Activated naive CD4-positive, alpha-beta T cell treated with Interleukin-2 at 50 U/mL for 16 hours (primary cell): ENCODE measurements around the gene LAMB1.
"Not testable (repeated sequence)": the region's sequence is repeated elsewhere in the genome, so short reads cannot be mapped to it uniquely, and the experiment has no call there.

Experiments
- DNase-seq: peaks from one replicate; pipeline ENCODE4 v3.0.0-alpha.2; 2020

Gene LAMB1

DNA sequence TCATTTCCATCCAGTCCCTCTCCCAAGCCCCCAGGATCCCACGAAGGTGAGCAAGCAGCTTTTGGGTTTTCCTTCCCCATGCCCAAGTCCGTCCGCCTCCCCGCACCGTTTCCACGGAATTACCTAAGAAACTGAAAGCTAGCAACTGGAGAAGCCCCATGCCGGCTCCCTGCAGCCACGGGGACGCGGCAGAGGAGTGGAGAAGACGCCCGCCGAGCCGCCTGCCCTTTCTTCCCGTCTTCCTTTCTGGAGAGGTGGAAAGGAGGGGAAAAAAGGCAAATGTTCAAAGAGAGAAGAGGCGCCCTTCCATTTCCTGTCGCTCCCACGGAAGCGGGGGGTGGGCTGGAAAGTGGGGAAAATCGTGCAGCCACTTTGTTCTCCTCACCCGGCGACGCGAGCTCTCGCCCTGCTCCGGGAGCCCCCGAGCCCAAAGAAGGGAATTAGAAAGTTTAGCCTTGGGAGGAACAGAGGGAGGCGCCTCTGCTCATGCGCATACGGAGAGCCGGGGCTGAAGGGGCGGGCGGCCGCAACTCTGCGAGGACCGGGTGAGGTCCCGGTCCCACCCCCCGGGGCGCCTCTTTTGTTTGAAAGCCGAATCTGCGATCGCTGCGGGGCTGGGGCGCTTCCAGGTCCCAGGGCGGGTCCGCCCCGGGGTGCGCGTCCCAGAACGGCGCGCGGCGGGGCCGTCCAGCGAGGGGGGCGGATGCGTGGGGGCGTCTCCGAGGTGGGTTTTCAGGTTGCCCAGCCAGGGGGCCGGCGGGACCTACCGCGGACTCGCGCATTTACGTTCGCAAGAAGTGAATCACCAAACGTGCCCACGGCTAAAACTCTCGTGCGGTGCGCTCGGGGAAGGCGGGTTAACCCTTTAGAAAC is at the start of gene LAMB1:
Gene LAMB1 (minus strand): TSS at position 436 of the 873 bp plus-strand sequence. CDS start 276 bp downstream, at position 160.
- no peak for DNase-seq

DNA sequence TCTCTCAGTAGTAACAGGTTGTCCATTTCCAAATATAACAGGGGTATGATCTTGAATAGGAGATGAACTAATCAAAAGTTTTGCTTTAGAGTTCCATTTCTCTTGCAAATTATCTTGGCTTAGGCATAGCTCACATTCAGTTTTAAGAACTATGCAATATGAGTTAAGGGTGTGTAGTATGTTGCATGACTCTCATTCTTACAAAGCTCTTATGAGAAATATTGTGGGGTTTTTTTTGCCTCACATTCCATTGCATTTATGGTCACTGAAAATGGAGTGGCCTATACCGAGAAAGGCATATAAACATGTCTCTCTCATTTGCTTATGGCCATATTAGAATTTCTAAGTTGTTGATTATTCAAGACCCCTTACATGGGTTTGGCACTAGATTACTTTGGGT is 48.5 kb upstream of the LAMB1 start:
- DNase-seq = no peak

GRCh38 chr7:108049962-108050361 is 47.0 kb upstream of the LAMB1 start:
- DNase-seq = no peak

DNA sequence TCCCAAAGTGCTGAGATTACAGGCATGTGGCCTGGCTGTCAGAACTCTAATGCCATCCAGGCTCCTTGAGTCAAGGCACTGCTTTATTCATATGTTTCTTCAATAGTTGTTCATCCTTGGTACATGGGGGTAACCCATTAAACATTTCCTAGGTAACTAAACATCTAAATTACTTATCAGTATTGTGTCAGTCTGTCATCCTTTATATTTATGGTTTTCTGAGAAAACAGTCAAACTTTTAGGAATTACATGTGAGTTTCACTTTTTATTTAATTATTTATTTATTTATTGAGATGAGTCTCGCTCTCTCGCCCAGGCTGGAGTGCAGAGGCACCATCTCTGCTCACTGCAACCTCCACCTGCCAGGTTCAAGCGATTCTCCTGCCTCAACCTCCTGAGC is 45.5 kb upstream of the LAMB1 start:
- DNase-seq = no peak

GRCh38 chr7:108046952-108047506 is 44.1 kb upstream of the LAMB1 start:
- no peak for DNase-seq

DNA sequence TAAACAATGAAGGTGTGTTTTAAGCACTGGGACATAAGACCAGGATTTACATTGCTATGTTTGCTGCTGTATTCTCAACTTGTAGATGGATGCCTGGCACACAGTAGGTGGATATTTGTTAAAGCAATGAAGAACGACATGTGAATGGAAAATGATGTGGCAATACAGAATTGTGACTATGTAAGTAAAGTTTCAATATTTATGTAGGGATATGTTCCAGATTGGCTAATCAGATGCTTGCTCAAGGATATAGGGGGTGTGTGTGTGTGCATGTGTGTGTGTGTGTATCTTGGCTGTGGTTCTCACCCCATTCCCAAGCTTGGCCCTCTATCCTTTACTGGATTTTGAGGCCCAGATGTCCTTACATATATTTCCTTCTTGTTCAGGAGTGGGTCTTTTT is 42.7 kb upstream of the LAMB1 start:
- no peak for DNase-seq

DNA sequence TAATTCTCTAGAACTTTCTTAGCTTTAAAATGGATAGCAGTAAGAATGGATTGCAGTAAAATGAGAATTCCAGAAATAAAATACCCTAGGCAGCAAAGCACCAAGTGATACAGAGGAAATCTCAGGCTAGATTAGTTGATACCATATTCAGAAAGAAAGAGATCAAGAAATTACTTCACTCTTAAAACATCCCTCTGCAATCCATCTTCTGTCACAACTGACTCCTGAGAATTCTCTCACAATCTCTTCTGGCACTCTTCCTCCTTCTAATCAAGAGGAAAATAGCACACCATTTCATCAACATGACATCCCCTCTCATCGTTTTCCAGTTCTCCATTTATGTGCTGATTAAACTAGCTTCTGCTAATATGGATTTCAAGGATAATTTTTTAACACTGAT is 42.2 kb upstream of the LAMB1 start:
- DNase-seq = no peak

- no peak for DNase-seq
Observed at GRCh38 chr7:108044345-108044744, 41.4 kb upstream of the LAMB1 start.

- DNase-seq = no peak
Observed at GRCh38 chr7:108038986-108039385, 36.0 kb upstream of the LAMB1 start.

DNA sequence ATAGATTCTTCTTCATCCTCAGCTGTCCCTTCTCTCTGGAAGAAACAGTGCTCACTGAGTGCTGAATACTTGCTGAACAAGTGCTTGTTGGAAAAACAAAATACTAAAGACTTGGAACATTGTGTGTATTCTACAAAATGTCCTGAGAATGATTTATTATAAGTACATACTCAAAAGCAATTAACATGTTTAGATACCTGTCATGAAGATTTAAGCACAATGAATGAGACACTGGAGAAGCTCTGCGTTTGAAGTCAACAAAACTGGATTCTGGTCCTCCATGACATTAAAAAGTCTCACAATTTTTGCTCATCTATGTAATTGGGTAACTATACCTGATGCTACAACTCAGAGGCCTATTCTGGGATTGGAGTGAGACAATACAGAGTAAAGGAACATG is 34.8 kb upstream of the LAMB1 start:
- no peak for DNase-seq

DNA sequence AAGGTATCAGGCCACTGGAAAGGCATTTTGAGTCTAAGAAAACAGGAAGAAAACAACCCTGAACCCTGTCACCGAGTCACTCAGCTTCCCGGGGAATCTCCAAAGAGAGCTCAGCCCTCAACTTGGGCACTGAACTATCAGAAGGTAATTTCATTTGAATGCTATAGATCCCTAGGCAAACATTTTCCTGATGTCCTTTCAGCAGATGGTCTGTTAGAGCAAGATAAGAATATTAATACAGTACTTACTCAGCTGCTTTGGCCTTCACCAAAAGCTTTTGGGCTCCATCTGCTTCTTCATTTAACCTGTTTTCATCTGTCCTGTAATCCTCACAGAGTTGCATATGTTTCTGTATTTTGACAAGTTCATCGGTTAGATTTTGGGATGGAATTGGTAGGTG is 34.2 kb upstream of the LAMB1 start:
- DNase-seq = no peak

DNA sequence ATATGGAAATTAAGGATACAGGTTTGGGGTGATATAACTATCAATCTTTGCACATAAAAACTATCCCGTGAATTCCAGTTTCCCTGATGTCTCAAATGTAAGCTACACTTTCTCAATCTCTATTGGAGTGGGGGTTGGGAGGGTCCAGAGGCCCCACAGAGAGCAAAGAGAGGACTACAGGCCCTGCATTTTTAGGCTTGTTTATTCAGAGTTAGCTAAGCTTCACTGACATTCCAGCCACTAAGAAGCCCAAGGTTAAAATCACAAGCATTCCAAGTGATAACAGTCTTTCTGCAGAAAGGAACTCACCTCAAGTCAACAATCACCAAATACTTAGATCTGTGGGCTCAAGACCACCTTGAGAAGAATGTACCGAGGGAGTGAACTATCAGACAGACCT is 31.6 kb upstream of the LAMB1 start:
- no peak for DNase-seq

GRCh38 chr7:108033776-108034497 is 31.0 kb upstream of the LAMB1 start:
- no peak for DNase-seq

- not testable (repeated sequence) for DNase-seq
Observed at GRCh38 chr7:108033309-108033708, 30.3 kb upstream of the LAMB1 start.

GRCh38 chr7:108030516-108030915 is 27.6 kb upstream of the LAMB1 start:
- DNase-seq = no peak

GRCh38 chr7:108029034-108029433 is 26.1 kb upstream of the LAMB1 start:
- DNase-seq = no peak

DNA sequence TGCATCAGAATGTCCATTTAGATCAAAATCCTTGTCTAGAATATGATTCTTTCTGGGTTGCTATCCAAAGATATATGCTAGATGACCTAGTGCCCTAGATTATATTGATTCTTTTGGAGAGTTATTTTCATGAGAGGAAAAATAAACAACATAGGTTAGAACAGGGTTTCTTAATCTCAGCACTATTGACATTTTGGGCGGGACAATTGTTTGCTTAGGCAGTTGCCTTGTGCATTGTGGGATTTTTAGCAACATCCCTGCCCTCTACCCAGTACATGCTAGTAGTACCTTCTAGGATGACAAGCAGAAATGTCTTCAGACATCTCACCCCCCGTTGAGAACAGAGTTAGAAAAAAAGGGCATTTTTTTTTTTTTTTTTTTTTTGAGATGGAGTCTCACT is 25.1 kb upstream of the LAMB1 start:
- DNase-seq = no peak

GRCh38 chr7:108027239-108027638 is 24.3 kb upstream of the LAMB1 start:
- no peak for DNase-seq

GRCh38 chr7:108026647-108027046 is 23.7 kb upstream of the LAMB1 start:
- DNase-seq = no peak

- DNase-seq = no peak
Observed at GRCh38 chr7:108026116-108026515, 23.2 kb upstream of the LAMB1 start.

GRCh38 chr7:108024538-108024937 is 21.6 kb upstream of the LAMB1 start:
- no peak for DNase-seq

- DNase-seq = no peak
Observed at GRCh38 chr7:108020585-108020984, 17.6 kb upstream of the LAMB1 start.

DNA sequence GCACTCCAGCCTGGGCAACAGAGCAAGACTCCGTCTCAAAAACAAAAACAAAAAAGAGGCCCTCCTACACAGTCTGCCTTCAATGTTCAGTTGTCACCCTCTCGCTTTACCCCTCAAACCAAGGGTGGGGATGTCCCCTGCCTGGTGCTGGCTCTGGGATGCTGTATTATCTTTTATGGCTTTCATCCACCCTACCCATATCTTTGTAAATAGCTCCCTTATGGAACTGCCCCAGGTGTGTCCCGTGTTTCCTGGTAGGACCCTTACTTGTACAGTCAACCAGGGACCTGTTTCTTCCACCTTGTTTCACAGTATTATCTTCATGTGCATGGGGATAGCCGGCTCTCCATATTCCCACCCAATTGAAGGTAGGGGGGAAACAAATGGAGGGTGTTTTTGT is 15.7 kb upstream of the LAMB1 start:
- DNase-seq = no peak

DNA sequence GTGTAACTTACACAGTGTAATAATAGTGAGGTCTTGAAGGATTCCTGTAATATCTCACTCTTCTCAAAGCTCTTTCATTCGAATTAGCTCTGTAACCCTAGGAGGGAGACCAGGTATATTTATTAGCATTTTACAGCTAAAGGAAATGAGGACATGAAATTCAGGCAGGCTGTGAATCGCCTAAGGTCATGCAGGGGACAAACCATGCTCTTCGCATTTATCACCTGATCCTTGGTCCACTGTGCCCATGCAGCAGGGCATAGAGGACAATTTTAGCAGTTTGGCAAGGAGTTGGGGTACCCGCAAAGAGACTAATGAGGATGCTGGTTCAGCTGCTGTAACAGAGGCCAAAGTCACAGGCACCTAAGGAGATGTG is 14.8 kb upstream of the LAMB1 start:
- DNase-seq = no peak
